K562 (cell line): Measurements from ENCODE around the gene INS. TPM values are rescaled to one million over a fixed set of nuclear protein-coding genes. Genes with fewer than 3 reads are reported as not detected.

Experiments
- ATAC-seq: fragments of 200-7000 bp; cut with Tn5 transposase; 3 replicates; pipeline ENCODE4 v1.9.1; 2020; ENCODE audit warnings: moderate library complexity
- BruUV-seq: library from RNA; stranded (reverse); fragments of 400-500 nt; replicated peaks from 2 replicates; lab custom pipeline; 2021; lab: Mats Ljungman, UMichigan
- CTCF ChIA-PET: fragments of 300-600 bp; formaldehyde crosslinking; extraction: SDS; loops from one replicate; lab custom pipeline; 2021; ENCODE audit warnings: low intra/inter-chr PET ratio; lab: Yijun Ruan, JAX
- POLR2A ChIA-PET: fragments of 300-600, 350-650 bp; sonication (Branson Sonifier 250); formaldehyde crosslinking; extraction: SDS; loops from one replicate; lab custom pipeline; 2021; ENCODE audit warnings: antibody characterized with exemption, inconsistent platforms; lab: Yijun Ruan, JAX
- DNase-seq, 4 experiments: peaks; one replicate each; pipeline versions ENCODE4 v3.0.0 to v3.0.0-alpha.2; 2011 to 2018; ENCODE audit warnings: low spot score in 3 of 4, mixed read lengths in 3 of 4; ENCODE audit errors: extremely low read depth in 1 of 4
- FAIRE-seq: peaks from 2 replicates; lab custom pipeline; 2011; peaks lifted over from hg19 to GRCh38; lab: Jason Lieb, UNC
- H2AFZ ChIP-seq: 2 replicates; pipeline ENCODE4 v1.6.0; 2011; ENCODE audit warnings: low read depth, low read length, control low read depth, inconsistent platforms
- H3K27ac ChIP-seq: fragments of 200-600 bp; 3 replicates; pipeline ENCODE4 v1.8.0; 2011; ENCODE audit warnings: low read depth, mild to moderate bottlenecking, control low read depth, inconsistent platforms, low read length, moderate library complexity, mixed read lengths; ENCODE audit errors: extremely low read depth
- H3K27me3 ChIP-seq, 2 experiments: fragments of 300-600 bp in 1 of 2; 2 replicates in 1 of 2; 3 replicates in 1 of 2; pipeline versions ENCODE4 v1.6.0 to v1.8.0; 2011; ENCODE audit warnings: inconsistent platforms in 2 of 2, low read length in 2 of 2, mild to moderate bottlenecking in 1 of 2, mixed read lengths in 1 of 2, moderate library complexity in 1 of 2; ENCODE audit not compliant: control insufficient read depth in 2 of 2, insufficient read depth in 2 of 2
- H3K36me3 ChIP-seq: fragments of 300-600 bp; 3 replicates; pipeline ENCODE4 v1.8.0; 2011; ENCODE audit warnings: mild to moderate bottlenecking, low read length, inconsistent platforms; ENCODE audit not compliant: control insufficient read depth, insufficient read depth
- H3K4me1 ChIP-seq, 2 experiments: fragments of 200-600 bp in 1 of 2; replicated peaks in 1 of 2; 2 replicates in 1 of 2; 3 replicates in 1 of 2; pipeline versions ENCODE4 v1.5.1 to v1.8.0; 2011; ENCODE audit warnings: inconsistent platforms in 2 of 2, low read length in 2 of 2, mild to moderate bottlenecking in 1 of 2, mixed read lengths in 1 of 2, moderate library complexity in 1 of 2; ENCODE audit not compliant: control insufficient read depth in 2 of 2, insufficient read depth in 2 of 2
- H3K4me2 ChIP-seq: 2 replicates; pipeline ENCODE4 v1.6.1; 2011; ENCODE audit warnings: low read length, control low read depth, inconsistent platforms, mixed read lengths; ENCODE audit not compliant: insufficient read depth
- H3K4me3 ChIP-seq: fragments of 200-600 bp; sonication (generic), shearing (Covaris generic); 2 replicates; pipeline ENCODE4 v1.5.1; 2016; ENCODE audit warnings: control low read depth, inconsistent platforms
- H3K79me2 ChIP-seq: fragments of 200-600 bp; 3 replicates; pipeline ENCODE4 v1.8.0; 2011; ENCODE audit warnings: low read length, inconsistent platforms; ENCODE audit not compliant: control insufficient read depth, insufficient read depth
- H3K9ac ChIP-seq, 2 experiments: 2 replicates each; pipeline versions ENCODE4 v1.6.0 to v1.6.1; 2011; ENCODE audit warnings: low read depth in 2 of 2, low read length in 2 of 2, control low read depth in 1 of 2, inconsistent platforms in 1 of 2, mild to moderate bottlenecking in 1 of 2, mixed read lengths in 1 of 2; ENCODE audit not compliant: insufficient read depth in 1 of 2
- H3K9me1 ChIP-seq: one replicate; pipeline ENCODE4 v1.6.0; 2011; ENCODE audit warnings: inconsistent platforms, mild to moderate bottlenecking, low read length, moderate library complexity; ENCODE audit not compliant: control insufficient read depth, insufficient read depth
- H3K9me3 ChIP-seq: replicated peaks from 2 replicates; pipeline ENCODE4 v1.5.1; 2011; ENCODE audit warnings: low read depth, low read length, inconsistent platforms; ENCODE audit not compliant: control insufficient read depth, insufficient read depth
- H4K20me1 ChIP-seq: replicated peaks from 2 replicates; pipeline ENCODE4 v1.6.1; 2011; ENCODE audit warnings: low read length, inconsistent platforms, mixed read lengths; ENCODE audit not compliant: control insufficient read depth, insufficient read depth
- BMI1 ChIP-seq: fragments of 150-350 bp; IDR thresholded peaks from 2 replicates; pipeline ENCODE4 v1.6.1; 2014; ENCODE audit warnings: low read length
- CTCF ChIP-seq, 3 experiments: IDR thresholded peaks in 2 of 3; conservative IDR thresholded peaks in 1 of 3; 2 replicates each; pipeline ENCODE4 v1.5.1; 2011 to 2012; ENCODE audit warnings: low read length in 3 of 3, mild to moderate bottlenecking in 3 of 3, control low read depth in 2 of 3, improper control_type of control experiment in 1 of 3, inconsistent platforms in 1 of 3, low read depth in 1 of 3, mixed read lengths in 1 of 3, moderate library complexity in 1 of 3; ENCODE audit not compliant: insufficient read depth in 2 of 3
- HNRNPLL ChIP-seq: fragments of 200-400 bp; formaldehyde crosslinking; IDR thresholded peaks from 2 replicates; pipeline ENCODE4 v1.6.1; 2017; ENCODE audit warnings: low read length, low read depth, mild to moderate bottlenecking; ENCODE audit not compliant: poor library complexity, severe bottlenecking
- KLF16 ChIP-seq: IDR thresholded peaks from 2 replicates; pipeline ENCODE4 v1.6.1; 2016; ENCODE audit warnings: antibody characterized with exemption
- PHB ChIP-seq: fragments of 250-450 bp; sonication (Bioruptor Pico); IDR thresholded peaks from 2 replicates; pipeline ENCODE4 v1.5.0; 2021
- POLR2H ChIP-seq: IDR thresholded peaks from 2 replicates; pipeline ENCODE4 v1.6.1; 2016; ENCODE audit warnings: missing genetic modification characterization, low read depth, mild to moderate bottlenecking, control low read depth, missing compliant biosample characterization, moderate library complexity
- PYGO2 ChIP-seq: fragments of 450-650 bp; IDR thresholded peaks from 2 replicates; pipeline ENCODE4 v1.6.1; 2016; ENCODE audit warnings: mild to moderate bottlenecking, missing genetic modification characterization, moderate library complexity, missing compliant biosample characterization
- WGBS: fragments of 100-300 bp; shearing (Covaris generic); methylation state at CpG from one replicate; pipeline ENCODE4 v1.1.6; 2016; ENCODE audit warnings: low coverage, mixed read lengths; ENCODE audit not compliant: insufficient coverage; ENCODE audit errors: missing lambda C conversion rate; 5-methylcytosine and 5-hydroxymethylcytosine counted together
- in situ Hi-C: fragments of 300-500 bp; cut with MboI; formaldehyde crosslinking; loops from 4 replicates; pipeline ENCODE4 v1.15.0; 2018; ENCODE audit warnings: inconsistent platforms, mixed read lengths
- intact Hi-C: fragments of 100-400 bp; cut with micrococcal nuclease; formaldehyde crosslinking; loops from 2 replicates; pipeline ENCODE4 v1.14.2; 2022
- polyA plus RNA-seq, 8 experiments: library from polyadenylated mRNA; depleted of rRNA in 4 of 8; stranded (reverse) in 5 of 8; unstranded in 3 of 8; fragments of >200 nt; fragmentation: Nextera tagmentation in 2 of 8; fragmentation: Illumina TruSeq in 1 of 8; extraction: Ambion mirVana in 2 of 8; extraction: Trizol in 1 of 8; gene quantifications; 2 replicates each; pipeline versions ENCODE4 v1.2.1 to v1.2.3, GENCODE V29; 2011 to 2014; ENCODE audit warnings: inconsistent platforms in 1 of 8, missing spikeins in 1 of 8
- total RNA-seq, 7 experiments: library from RNA; depleted of rRNA in 6 of 7; stranded (reverse); fragments of >200 nt in 6 of 7; fragmentation: Illumina TruSeq in 2 of 7; extraction: Trizol in 2 of 7; gene quantifications; 2 replicates each; pipeline versions ENCODE4 v1.2.1 to v1.2.3, GENCODE V29; 2011 to 2021; ENCODE audit warnings: low replicate concordance in 1 of 7
- TF ChIP-seq, protein P1 (sequence below): IDR thresholded peaks from 3 replicates; pipeline ENCODE4 v1.6.1; 2011; ENCODE audit warnings: borderline replicate concordance, mild to moderate bottlenecking, moderate library complexity; ENCODE audit not compliant: insufficient read length; ENCODE audit errors: extremely low read depth
- TF ChIP-seq, protein P2 (sequence below): fragments of 250-450 bp; sonication (Bioruptor Pico); IDR thresholded peaks from 2 replicates; pipeline ENCODE4 v1.4.0; 2020

Gene INS
- total and polyA plus RNA-seq, 9 of the 15 experiments (the other 6 are each of a cell fraction or from before 2014, with no cell fraction given) = not detected

GRCh38 chr11:2173761-2174160 is 12.8 kb upstream of the INS start:
- in situ Hi-C loops = no loop called here
- CTCF ChIA-PET = no interaction called here

More at GRCh38 chr11:2173761-2174160, 12.8 kb upstream of the INS start:
- FAIRE-seq (no peak), ATAC-seq (no peak), DNase-seq (no peak)
- Histone ChIP-seq H4K20me1 (no peaks in the 10 kb centered on the region; the same call in none of the 2 replicates), H2AFZ (no peak overlapping the region), H3K79me2 (no peaks in the 10 kb centered on the region), H3K9me1 (no peaks in the 10 kb centered on the region), H3K36me3 (no peaks in the 10 kb centered on the region), H3K9ac (no peak overlapping the region), H3K9me3 (no peaks in the 10 kb centered on the region; the same call in 1 of the 2 replicates), H3K4me3 (no peak overlapping the region), H3K4me1 (peaks cover 0 to 21% of the 10 kb centered on the region in 2 experiments; a peak in 2 of 5 replicates), H3K27ac (no peak overlapping the region), H3K27me3 (peaks cover 3 to 44% of the 10 kb centered on the region in 2 experiments; a peak in 4 of 5 replicates), H3K4me2 (no peak overlapping the region)
- 0% methylated on average over 11 of the region's 11 CpGs for WGBS
- TF ChIP-seq, protein P1, sequence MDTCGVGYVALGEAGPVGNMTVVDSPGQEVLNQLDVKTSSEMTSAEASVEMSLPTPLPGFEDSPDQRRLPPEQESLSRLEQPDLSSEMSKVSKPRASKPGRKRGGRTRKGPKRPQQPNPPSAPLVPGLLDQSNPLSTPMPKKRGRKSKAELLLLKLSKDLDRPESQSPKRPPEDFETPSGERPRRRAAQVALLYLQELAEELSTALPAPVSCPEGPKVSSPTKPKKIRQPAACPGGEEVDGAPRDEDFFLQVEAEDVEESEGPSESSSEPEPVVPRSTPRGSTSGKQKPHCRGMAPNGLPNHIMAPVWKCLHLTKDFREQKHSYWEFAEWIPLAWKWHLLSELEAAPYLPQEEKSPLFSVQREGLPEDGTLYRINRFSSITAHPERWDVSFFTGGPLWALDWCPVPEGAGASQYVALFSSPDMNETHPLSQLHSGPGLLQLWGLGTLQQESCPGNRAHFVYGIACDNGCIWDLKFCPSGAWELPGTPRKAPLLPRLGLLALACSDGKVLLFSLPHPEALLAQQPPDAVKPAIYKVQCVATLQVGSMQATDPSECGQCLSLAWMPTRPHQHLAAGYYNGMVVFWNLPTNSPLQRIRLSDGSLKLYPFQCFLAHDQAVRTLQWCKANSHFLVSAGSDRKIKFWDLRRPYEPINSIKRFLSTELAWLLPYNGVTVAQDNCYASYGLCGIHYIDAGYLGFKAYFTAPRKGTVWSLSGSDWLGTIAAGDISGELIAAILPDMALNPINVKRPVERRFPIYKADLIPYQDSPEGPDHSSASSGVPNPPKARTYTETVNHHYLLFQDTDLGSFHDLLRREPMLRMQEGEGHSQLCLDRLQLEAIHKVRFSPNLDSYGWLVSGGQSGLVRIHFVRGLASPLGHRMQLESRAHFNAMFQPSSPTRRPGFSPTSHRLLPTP = no peak
- TF ChIP-seq, protein P2, sequence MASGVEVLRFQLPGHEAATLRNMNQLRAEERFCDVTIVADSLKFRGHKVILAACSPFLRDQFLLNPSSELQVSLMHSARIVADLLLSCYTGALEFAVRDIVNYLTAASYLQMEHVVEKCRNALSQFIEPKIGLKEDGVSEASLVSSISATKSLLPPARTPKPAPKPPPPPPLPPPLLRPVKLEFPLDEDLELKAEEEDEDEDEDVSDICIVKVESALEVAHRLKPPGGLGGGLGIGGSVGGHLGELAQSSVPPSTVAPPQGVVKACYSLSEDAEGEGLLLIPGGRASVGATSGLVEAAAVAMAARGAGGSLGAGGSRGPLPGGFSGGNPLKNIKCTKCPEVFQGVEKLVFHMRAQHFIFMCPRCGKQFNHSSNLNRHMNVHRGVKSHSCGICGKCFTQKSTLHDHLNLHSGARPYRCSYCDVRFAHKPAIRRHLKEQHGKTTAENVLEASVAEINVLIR (CRISPR knock-in tag) = no peak
- TF ChIP-seq PYGO2 (tag) = no peak
- no peak for TF ChIP-seq POLR2H (tag)
- no peak for TF ChIP-seq HNRNPLL
- TF ChIP-seq KLF16 = no peak
- TF ChIP-seq CTCF (IDR thresholded peaks at IDR 0.05 in 2 of 3, conservative IDR thresholded peaks at IDR 0.05 in 1 of 3; ENCODE audit: insufficient read depth in 2 of 3, low read depth in 1 of 3, low read length in 3 of 3) = no peak
- no peak for TF ChIP-seq BMI1
- no peak for TF ChIP-seq PHB (CRISPR knock-in tag)
- no TSS peak for BruUV-seq
- intact Hi-C loops = no loop called here
- POLR2A ChIA-PET = no interaction called here
